HG03469 (cell line): ENCODE measurements around the gene SPATA3.
"Not testable (repeated sequence)": the region's sequence is repeated elsewhere in the genome, so short reads cannot be mapped to it uniquely, and the experiment has no call there.

Experiments
- ATAC-seq: cut with Tn5 transposase; IDR thresholded peaks from one replicate; pipeline ENCODE4 v1.9.1; 2021; ENCODE audit warnings: mild to moderate bottlenecking, moderate library complexity, moderate number of reproducible peaks; ENCODE audit not compliant: unreplicated experiment

SPATA3 gene

GRCh38 chr2:231018184-231018583 is 22.3 kb downstream of the SPATA3 start:
- ATAC-seq = no peak

- ATAC-seq = not testable (repeated sequence)
Observed at GRCh38 chr2:231025059-231025458, 29.1 kb downstream of the SPATA3 start.

- ATAC-seq = no peak
Observed at GRCh38 chr2:231028889-231029288, 33.0 kb downstream of the SPATA3 start.

GRCh38 chr2:231029563-231029962 is 33.6 kb downstream of the SPATA3 start:
- ATAC-seq = no peak

- no peak for ATAC-seq
Observed at GRCh38 chr2:231030725-231031124, 34.8 kb downstream of the SPATA3 start.

- no peak for ATAC-seq
Observed at GRCh38 chr2:231032575-231033140, 36.7 kb downstream of the SPATA3 start.

GRCh38 chr2:231033147-231034132 is 37.5 kb downstream of the SPATA3 start:
- ATAC-seq = no peak

GRCh38 chr2:231034291-231034882 is 38.5 kb downstream of the SPATA3 start:
- no peak for ATAC-seq

GRCh38 chr2:231036131-231036530 is 40.2 kb downstream of the SPATA3 start:
- ATAC-seq = no peak

GRCh38 chr2:231036578-231037106 is 40.7 kb downstream of the SPATA3 start:
- ATAC-seq = no peak

GRCh38 chr2:231037202-231037730 is 41.3 kb downstream of the SPATA3 start, which contains the start of gene C2orf72:
Gene C2orf72 (plus strand): TSS chr2:231037523. CDS start chr2:231037566, 43 bp downstream.
- no peak for ATAC-seq

GRCh38 chr2:231037731-231038482 is 42.0 kb downstream of the SPATA3 start:
- no peak for ATAC-seq

GRCh38 chr2:231038483-231039293 is 42.8 kb downstream of the SPATA3 start:
- ATAC-seq = no peak

- no peak for ATAC-seq
Observed at GRCh38 chr2:231039294-231039664, 43.4 kb downstream of the SPATA3 start.

GRCh38 chr2:231039821-231040364 is 44.0 kb downstream of the SPATA3 start:
- no peak for ATAC-seq

- ATAC-seq = no peak
Observed at GRCh38 chr2:231041061-231041689, 45.3 kb downstream of the SPATA3 start.

- ATAC-seq = no peak
Observed at GRCh38 chr2:231043796-231044195, 47.9 kb downstream of the SPATA3 start.

GRCh38 chr2:231046916-231047273 is 51.0 kb downstream of the SPATA3 start:
- ATAC-seq = no peak
